Activated CD8-positive, alpha-beta T cell treated with anti-CD3 and anti-CD28 coated beads for 36 hours (primary cell): Measurements from ENCODE around the gene C2orf15. TPM values are rescaled to one million over a fixed set of nuclear protein-coding genes. Genes with fewer than 3 reads are reported as not detected.
A peak's percentile ranks its signal among the peaks of the same experiment; 100 is the strongest.

Experiments used
- ATAC-seq: fragments of 200-7000 bp; cut with Tn5 transposase; one replicate; pipeline ENCODE4 v1.10.0; 2021; ENCODE audit warnings: mild to moderate bottlenecking, moderate library complexity
- CTCF ChIA-PET: fragments of 350-600 bp; sonication (Branson Sonifier 250); formaldehyde crosslinking; loops from one replicate; lab custom pipeline; 2021; ENCODE audit warnings: antibody characterized with exemption; lab: Charles Lee
- POLR2A ChIA-PET: fragments of 350-600 bp; sonication (Branson Sonifier 250); formaldehyde crosslinking; loops from one replicate; lab custom pipeline; 2021; ENCODE audit warnings: antibody characterized with exemption; lab: Charles Lee
- DNase-seq: peaks from one replicate; pipeline ENCODE4 v3.0.0-alpha.2; 2020
- H3K27ac Mint-ChIP-seq: one replicate; pipeline ENCODE4 v1.8.0; 2021; ENCODE audit warnings: mild to moderate bottlenecking, mixed read lengths
- H3K27me3 Mint-ChIP-seq: one replicate; pipeline ENCODE4 v1.8.0; 2021; ENCODE audit warnings: mixed read lengths
- H3K36me3 Mint-ChIP-seq: one replicate; pipeline ENCODE4 v1.8.0; 2021; ENCODE audit warnings: low read depth, mixed read lengths
- H3K4me1 Mint-ChIP-seq: one replicate; pipeline ENCODE4 v1.8.0; 2021; ENCODE audit warnings: low read depth, mixed read lengths
- H3K4me3 Mint-ChIP-seq: one replicate; pipeline ENCODE4 v1.8.0; 2021; ENCODE audit warnings: mild to moderate bottlenecking, moderate library complexity, mixed read lengths
- H3K9me3 Mint-ChIP-seq: one replicate; pipeline ENCODE4 v1.8.0; 2021; ENCODE audit warnings: mixed read lengths
- intact Hi-C: fragments of 100-400 bp; cut with micrococcal nuclease; formaldehyde crosslinking; loops from one replicate; pipeline ENCODE4 v1.10.0; 2022
- total RNA-seq, 2 experiments: library from RNA; stranded (reverse); gene quantifications; one replicate each; pipeline ENCODE4 v1.2.3, GENCODE V29; 2021
- TF ChIP-seq, protein P1 (sequence below): fragments of 200-600 bp; IDR thresholded peaks from one replicate; pipeline ENCODE4 v1.8.0; 2022; ENCODE audit warnings: antibody characterized with exemption, mild to moderate bottlenecking

The C2orf15 gene
- total RNA-seq, 2 experiments from 2014 or later: 1.4 to 1.5 TPM

DNA sequence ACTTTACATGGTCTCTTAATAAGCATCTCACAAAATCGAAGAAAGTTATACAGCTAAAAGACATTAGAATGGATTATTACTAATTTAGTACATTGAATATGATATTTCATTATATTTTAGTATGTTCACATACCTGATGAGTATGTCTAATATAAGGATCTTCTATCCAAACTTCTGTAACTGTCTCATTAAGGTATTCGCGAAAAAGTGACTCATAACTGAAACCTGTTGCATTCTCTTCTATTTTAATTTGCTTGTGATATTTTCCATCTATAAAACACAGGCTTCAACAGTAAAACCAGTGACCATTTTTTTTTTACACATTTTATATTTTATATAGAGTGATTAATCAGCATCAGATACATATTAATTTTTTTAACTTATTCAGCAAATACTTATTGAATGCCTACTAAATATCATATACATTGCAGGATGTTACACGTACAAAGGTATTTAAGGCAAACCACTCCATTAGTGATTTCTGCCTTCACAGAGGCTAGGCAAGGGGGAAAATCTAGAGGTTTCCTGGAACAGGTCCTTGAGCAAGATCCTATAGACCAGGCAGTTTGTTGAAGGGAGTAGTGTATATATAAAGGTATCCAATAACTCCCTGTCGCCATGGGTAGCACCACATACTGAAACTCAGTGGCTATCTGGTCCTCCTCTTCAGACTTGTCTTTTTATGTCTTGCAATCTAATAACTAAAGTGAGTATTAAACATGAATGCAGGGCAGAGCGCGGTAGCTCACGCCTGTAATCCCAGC is 30.1 kb downstream of the C2orf15 start:
- Mint-ChIP-seq H3K27ac (peak overlapping the region; percentile 82), H3K4me1 (peaks cover 39% of the 10 kb centered on the region), H3K36me3 (peaks cover 33% of the 10 kb centered on the region), H3K4me3 (no peak overlapping the region), H3K27me3 (no peaks in the 10 kb centered on the region), H3K9me3 (no peaks in the 10 kb centered on the region)
- CTCF ChIA-PET: no interaction called here
- DNase-seq: no peak
- TF ChIP-seq, protein P1, sequence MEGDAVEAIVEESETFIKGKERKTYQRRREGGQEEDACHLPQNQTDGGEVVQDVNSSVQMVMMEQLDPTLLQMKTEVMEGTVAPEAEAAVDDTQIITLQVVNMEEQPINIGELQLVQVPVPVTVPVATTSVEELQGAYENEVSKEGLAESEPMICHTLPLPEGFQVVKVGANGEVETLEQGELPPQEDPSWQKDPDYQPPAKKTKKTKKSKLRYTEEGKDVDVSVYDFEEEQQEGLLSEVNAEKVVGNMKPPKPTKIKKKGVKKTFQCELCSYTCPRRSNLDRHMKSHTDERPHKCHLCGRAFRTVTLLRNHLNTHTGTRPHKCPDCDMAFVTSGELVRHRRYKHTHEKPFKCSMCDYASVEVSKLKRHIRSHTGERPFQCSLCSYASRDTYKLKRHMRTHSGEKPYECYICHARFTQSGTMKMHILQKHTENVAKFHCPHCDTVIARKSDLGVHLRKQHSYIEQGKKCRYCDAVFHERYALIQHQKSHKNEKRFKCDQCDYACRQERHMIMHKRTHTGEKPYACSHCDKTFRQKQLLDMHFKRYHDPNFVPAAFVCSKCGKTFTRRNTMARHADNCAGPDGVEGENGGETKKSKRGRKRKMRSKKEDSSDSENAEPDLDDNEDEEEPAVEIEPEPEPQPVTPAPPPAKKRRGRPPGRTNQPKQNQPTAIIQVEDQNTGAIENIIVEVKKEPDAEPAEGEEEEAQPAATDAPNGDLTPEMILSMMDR: no peak
- POLR2A ChIA-PET: interaction anchor here (0.6 to 0.8 kb wide), 3 partner anchors 9 to 1165 kb away, joined by 3 read pairs; no protein-coding TSS in a partner anchor
- peak; percentile 45 for ATAC-seq
- intact Hi-C loops: no loop called here

DNA sequence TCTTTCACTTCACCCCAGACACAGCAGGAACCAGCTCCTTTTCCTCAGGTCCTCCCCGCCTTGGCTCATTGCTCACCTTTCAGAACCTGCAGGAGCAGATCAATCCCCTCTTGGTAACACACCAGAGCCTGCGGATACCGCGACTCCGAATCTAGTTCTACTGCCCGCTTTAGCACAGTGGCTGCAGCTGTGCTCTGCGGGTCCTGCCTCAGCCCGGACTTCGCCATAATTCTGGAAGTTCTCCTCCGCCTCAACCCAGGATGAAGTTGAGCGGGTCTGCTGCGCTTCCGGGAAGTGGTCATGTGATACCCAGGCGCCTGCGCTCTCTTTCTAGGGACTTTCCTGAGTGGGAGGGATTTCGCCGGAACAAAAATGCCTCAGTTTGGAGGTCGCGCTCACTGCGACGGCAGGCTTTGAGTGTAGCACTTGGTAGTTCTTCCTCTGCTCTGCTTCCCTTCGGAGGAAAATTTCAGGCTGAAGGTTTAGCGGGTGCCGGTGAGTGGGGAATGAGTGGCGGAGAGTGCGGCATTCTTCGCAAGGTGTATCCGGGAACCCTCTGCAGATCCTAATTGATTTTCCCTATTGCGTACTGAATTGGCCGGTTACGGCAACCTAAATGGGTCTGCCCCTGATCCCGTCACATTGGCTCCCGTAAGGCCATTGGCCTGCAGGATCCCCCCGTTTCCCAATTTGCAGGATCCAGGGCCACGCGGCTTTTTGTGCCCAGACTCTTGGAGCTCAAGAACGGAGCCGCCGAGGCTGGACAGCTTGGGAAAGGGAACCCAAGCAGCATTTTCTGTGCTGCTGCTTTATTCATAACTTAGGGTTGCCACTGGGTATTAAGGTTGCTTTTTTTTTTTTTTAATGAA is 39.5 kb downstream of the C2orf15 start, which contains the start of the genes MITD1 and MRPL30:
Gene MITD1, minus strand, starts transcription at position 304 of the 869 bp plus-strand sequence. Its CDS starts 77 bp downstream, at position 227.
Gene MRPL30, plus strand, starts transcription at position 430 of the 869 bp plus-strand sequence. CDS start 5,020 bp downstream, outside the sequence.
- no peaks in the 10 kb centered on the region for H3K27me3 Mint-ChIP-seq
- H3K4me1 Mint-ChIP-seq: peaks cover 48% of the 10 kb centered on the region
- peaks cover 9% of the 10 kb centered on the region for H3K36me3 Mint-ChIP-seq
- DNase-seq (peak; percentile 91), ATAC-seq (peak; percentile 95)
- H3K9me3 Mint-ChIP-seq: no peaks in the 10 kb centered on the region
- intact Hi-C loops: no loop called here
- CTCF ChIA-PET: interaction anchor here (0.8 to 2.1 kb wide), 11 partner anchors 9 to 532 kb away, joined by 3 to 8 read pairs (median 5); partner anchors contain the start of genes LIPT1 and TSGA10
- peak within 1 kb of the TSS; percentile 98 for H3K4me3 Mint-ChIP-seq
- H3K27ac Mint-ChIP-seq: peak within 1 kb of the TSS; percentile 97
- POLR2A ChIA-PET: interaction anchor here (0.6 to 2.3 kb wide), 13 partner anchors 10 to 409 kb away, joined by 3 to 10 read pairs (median 3); partner anchors contain the start of genes LIPT1, TSGA10 and TXNDC9
- TF ChIP-seq, protein P1: no peak

- Mint-ChIP-seq H3K4me1 (peaks cover 48% of the 10 kb centered on the region), H3K27me3 (no peaks in the 10 kb centered on the region), H3K9me3 (no peaks in the 10 kb centered on the region), H3K4me3 (peak overlapping the region; percentile 98), H3K36me3 (peaks cover 11% of the 10 kb centered on the region), H3K27ac (peak overlapping the region; percentile 97)
- ChIA-PET CTCF (interaction anchor here (0.8 to 2.1 kb wide), 2 partner anchors 18 to 532 kb away, joined by 3 to 4 read pairs; no protein-coding TSS in a partner anchor), POLR2A (interaction anchor here (0.7 to 2.3 kb wide), 3 partner anchors 12 to 27 kb away, joined by 3 to 10 read pairs (median 9); partner anchors contain the start of genes LIPT1 and TSGA10)
- intact Hi-C loops: no loop called here
- no peak for ATAC-seq
- TF ChIP-seq, protein P1: no peak
- no peak for DNase-seq
These were observed 40.1 kb downstream of the C2orf15 start for GRCh38 chr2:99181624-99182000.

DNA sequence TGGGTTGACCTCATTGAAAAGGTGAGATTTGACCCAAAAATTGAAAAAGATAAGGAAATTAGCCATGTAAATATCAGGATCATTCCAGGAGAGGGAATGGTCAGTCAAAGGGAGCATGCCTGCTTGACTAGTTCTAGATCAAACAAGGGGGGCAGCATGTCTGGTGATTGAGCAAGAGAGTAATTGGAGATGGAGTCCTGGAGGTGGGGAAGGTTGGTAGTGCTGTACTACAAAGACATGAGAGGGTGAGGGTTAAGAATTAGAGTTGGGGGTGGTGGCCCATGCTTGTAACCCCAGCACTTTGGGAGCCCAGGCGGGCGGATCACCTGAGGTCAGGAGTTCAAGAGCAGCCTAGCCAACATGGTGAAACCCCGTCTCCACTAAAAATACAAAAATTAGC is 41.5 kb downstream of the C2orf15 start:
- Mint-ChIP-seq H3K4me1 (peaks cover 43% of the 10 kb centered on the region), H3K27ac (no peak overlapping the region), H3K4me3 (peak overlapping the region; percentile 44), H3K36me3 (peaks cover 7% of the 10 kb centered on the region), H3K27me3 (no peaks in the 10 kb centered on the region), H3K9me3 (no peaks in the 10 kb centered on the region)
- ChIA-PET CTCF (no interaction called here), POLR2A (no interaction called here)
- TF ChIP-seq, protein P1: no peak
- intact Hi-C loops: no loop called here
- no peak for ATAC-seq
- DNase-seq: no peak
